H1 (cell line): Measurements from ENCODE around the gene ERICH6. TPM values are rescaled to one million over a fixed set of nuclear protein-coding genes. Genes with fewer than 3 reads are reported as not detected.

Source experiments
- CTCF ChIA-PET: fragments of 300-600 bp; sonication (Branson Sonifier 250); formaldehyde crosslinking; loops from one replicate; lab custom pipeline; 2021; ENCODE audit not compliant: partially characterized antibody; lab: Charles Lee
- POLR2A ChIA-PET: fragments of 300-600 bp; sonication (Branson Sonifier 250); formaldehyde crosslinking; loops from one replicate; lab custom pipeline; 2021; ENCODE audit warnings: inconsistent platforms; ENCODE audit not compliant: partially characterized antibody; lab: Charles Lee
- DNase-seq, 2 experiments: peaks; one replicate each; pipeline versions ENCODE4 v3.0.0 to v3.0.0-alpha.2; 2010 to 2022; ENCODE audit warnings: low spot score in 2 of 2, low read depth in 1 of 2, mixed read lengths in 1 of 2
- FAIRE-seq: peaks from 2 replicates; lab custom pipeline; 2011; peaks lifted over from hg19 to GRCh38; lab: Jason Lieb, UNC
- H2AFZ ChIP-seq: 2 replicates; pipeline ENCODE4 v1.8.1; 2012; ENCODE audit warnings: low read length, inconsistent platforms
- H2AK5ac ChIP-seq: 2 replicates; pipeline ENCODE4 v1.6.1; 2013; ENCODE audit warnings: low read depth, low read length
- H2BK120ac ChIP-seq: replicated peaks from 2 replicates; pipeline ENCODE3; 2013; ENCODE audit warnings: low read depth, low read length, inconsistent platforms
- H2BK12ac ChIP-seq: 2 replicates; pipeline ENCODE4 v1.6.1; 2013; ENCODE audit warnings: low read depth, low read length
- H2BK15ac ChIP-seq: 2 replicates; pipeline ENCODE4 v1.6.1; 2013; ENCODE audit warnings: low read length
- H2BK20ac ChIP-seq: 2 replicates; pipeline ENCODE4 v1.6.1; 2013; ENCODE audit warnings: low read length
- H2BK5ac ChIP-seq: 2 replicates; pipeline ENCODE4 v1.6.1; 2013; ENCODE audit warnings: low read depth, low read length
- H3K14ac ChIP-seq: 2 replicates; pipeline ENCODE4 v1.6.1; 2013; ENCODE audit warnings: inconsistent platforms; ENCODE audit not compliant: insufficient read length
- H3K18ac ChIP-seq: 2 replicates; pipeline ENCODE4 v1.6.1; 2013; ENCODE audit warnings: low read length; ENCODE audit errors: extremely low read depth
- H3K23ac ChIP-seq: 2 replicates; pipeline ENCODE4 v1.6.1; 2013; ENCODE audit warnings: inconsistent platforms; ENCODE audit not compliant: insufficient read length
- H3K23me2 ChIP-seq: 2 replicates; pipeline ENCODE4 v1.6.1; 2013; ENCODE audit warnings: low read depth, low read length
- H3K27ac ChIP-seq: 2 replicates; pipeline ENCODE4 v1.6.1; 2011; ENCODE audit warnings: low read depth, low read length, inconsistent platforms
- H3K27me3 ChIP-seq, 4 experiments: replicated peaks in 1 of 4; 1 replicate in 1 of 4; 2 replicates in 3 of 4; pipeline versions ENCODE4 v1.6.1 to v1.8.1; 2011 to 2013; ENCODE audit warnings: low read length in 3 of 4, mild to moderate bottlenecking in 3 of 4, inconsistent platforms in 2 of 4, mixed read lengths in 2 of 4, moderate library complexity in 1 of 4; ENCODE audit not compliant: control insufficient read depth in 3 of 4, insufficient read depth in 3 of 4; ENCODE audit errors: extremely low read depth in 1 of 4
- H3K36me3 ChIP-seq, 4 experiments: 2 replicates each; pipeline versions ENCODE4 v1.6.1 to v1.8.1; 2011 to 2013; ENCODE audit warnings: mild to moderate bottlenecking in 4 of 4, low read length in 3 of 4, moderate library complexity in 2 of 4, control low read depth in 1 of 4, inconsistent platforms in 1 of 4; ENCODE audit not compliant: insufficient read depth in 4 of 4, control insufficient read depth in 2 of 4
- H3K4ac ChIP-seq: replicated peaks from 2 replicates; pipeline ENCODE3; 2013; ENCODE audit warnings: low read length, low read depth, mixed read lengths, inconsistent platforms; ENCODE audit not compliant: insufficient read length
- H3K4me1 ChIP-seq, 4 experiments: replicated peaks in 1 of 4; 1 replicate in 1 of 4; 2 replicates in 3 of 4; pipeline versions ENCODE4 v1.6.1 to v1.8.1; 2011 to 2013; ENCODE audit warnings: low read length in 3 of 4, inconsistent platforms in 2 of 4, mixed read lengths in 1 of 4; ENCODE audit not compliant: insufficient read depth in 4 of 4, control insufficient read depth in 3 of 4
- H3K4me2 ChIP-seq, 2 experiments: 2 replicates each; pipeline versions ENCODE4 v1.6.1 to v1.8.1; 2011 to 2013; ENCODE audit warnings: low read depth in 2 of 2, low read length in 2 of 2, control low read depth in 1 of 2, inconsistent platforms in 1 of 2, mild to moderate bottlenecking in 1 of 2; ENCODE audit not compliant: insufficient read depth in 1 of 2
- H3K4me3 ChIP-seq, 4 experiments: fragments of 200-600, 300-600 bp in 1 of 4; sonication (generic), shearing (Covaris generic), sonication (Bioruptor Twin) in 1 of 4; 2 replicates each; pipeline versions ENCODE4 v1.5.1 to v1.8.1; 2011 to 2016; ENCODE audit warnings: low read length in 4 of 4, low read depth in 3 of 4, control low read depth in 2 of 4, inconsistent platforms in 2 of 4, mild to moderate bottlenecking in 2 of 4, mixed read lengths in 1 of 4, moderate library complexity in 1 of 4; ENCODE audit not compliant: insufficient read depth in 2 of 4; ENCODE audit errors: extremely low read depth in 1 of 4
- H3K56ac ChIP-seq: replicated peaks from 2 replicates; pipeline ENCODE3; 2013; ENCODE audit warnings: low read depth, mild to moderate bottlenecking, mixed read lengths, low read length, inconsistent platforms; ENCODE audit not compliant: insufficient read length
- H3K79me1 ChIP-seq: 2 replicates; pipeline ENCODE4 v1.6.1; 2013; ENCODE audit warnings: low read depth, low read length, control low read depth
- H3K79me2 ChIP-seq, 2 experiments: 2 replicates each; pipeline versions ENCODE4 v1.6.1 to v1.8.1; 2012 to 2013; ENCODE audit warnings: low read length in 2 of 2, mild to moderate bottlenecking in 2 of 2, inconsistent platforms in 1 of 2; ENCODE audit not compliant: insufficient read depth in 2 of 2, control insufficient read depth in 1 of 2
- H3K9ac ChIP-seq, 4 experiments: replicated peaks in 1 of 4; 1 replicate in 1 of 4; 2 replicates in 3 of 4; pipeline versions ENCODE4 v1.6.1 to v1.8.1; 2011 to 2013; ENCODE audit warnings: low read depth in 3 of 4, low read length in 3 of 4, control low read depth in 2 of 4, mild to moderate bottlenecking in 2 of 4, moderate library complexity in 2 of 4, inconsistent platforms in 1 of 4; ENCODE audit errors: extremely low read depth in 1 of 4
- H3K9me3 ChIP-seq, 2 experiments: 2 replicates each; pipeline versions ENCODE4 v1.6.1 to v1.8.1; 2012 to 2013; ENCODE audit warnings: mild to moderate bottlenecking in 2 of 2, moderate library complexity in 2 of 2, control low read depth in 1 of 2, inconsistent platforms in 1 of 2, low read depth in 1 of 2, low read length in 1 of 2, mixed read lengths in 1 of 2; ENCODE audit not compliant: insufficient read depth in 2 of 2
- H4K20me1 ChIP-seq, 2 experiments: replicated peaks in 1 of 2; 2 replicates each; pipeline versions ENCODE3 to v1.8.1; 2011 to 2013; ENCODE audit warnings: inconsistent platforms in 2 of 2, low read length in 2 of 2, mild to moderate bottlenecking in 1 of 2; ENCODE audit not compliant: insufficient read depth in 2 of 2, control insufficient read depth in 1 of 2
- H4K5ac ChIP-seq: 2 replicates; pipeline ENCODE4 v1.6.1; 2013; ENCODE audit warnings: low read length, low read depth, mixed read lengths, inconsistent platforms; ENCODE audit not compliant: insufficient read length
- H4K8ac ChIP-seq: 2 replicates; pipeline ENCODE4 v1.8.0; 2013; ENCODE audit warnings: mild to moderate bottlenecking, moderate library complexity, low read length, inconsistent platforms; ENCODE audit not compliant: insufficient read depth; ENCODE audit errors: extremely low read depth
- H4K91ac ChIP-seq: replicated peaks from 2 replicates; pipeline ENCODE3; 2013; ENCODE audit warnings: low read length, mixed read lengths, inconsistent platforms; ENCODE audit not compliant: insufficient read length
- CBX5 ChIP-seq: fragments of 300-800, 300-1000 bp; sonication (generic); IDR thresholded peaks from 2 replicates; pipeline ENCODE4 v1.7.1; 2016; ENCODE audit warnings: antibody characterized with exemption, low read length, low read depth
- CHD1 ChIP-seq: IDR thresholded peaks from 2 replicates; pipeline ENCODE4 v1.6.1; 2012; ENCODE audit warnings: low read depth, low read length, improper control_type of control experiment
- CTCF ChIP-seq, 3 experiments: IDR thresholded peaks; 1 replicate in 2 of 3; 2 replicates in 1 of 3; pipeline versions ENCODE4 v1.5.1 to v1.6.1; 2011; ENCODE audit warnings: low read length in 3 of 3, mild to moderate bottlenecking in 3 of 3, inconsistent platforms in 2 of 3, low read depth in 1 of 3, moderate library complexity in 1 of 3; ENCODE audit not compliant: insufficient read depth in 1 of 3; ENCODE audit errors: control extremely low read depth in 1 of 3
- KDM1A ChIP-seq: fragments of 200-600, 300-600 bp; sonication (generic); IDR thresholded peaks from 2 replicates; pipeline ENCODE4 v1.7.1; 2016; ENCODE audit warnings: mild to moderate bottlenecking, low read length, borderline replicate concordance
- KDM4A ChIP-seq: IDR thresholded peaks from one replicate; pipeline ENCODE4 v1.7.1; 2012; ENCODE audit warnings: low read depth, mild to moderate bottlenecking, moderate library complexity, low read length, inconsistent platforms; ENCODE audit not compliant: severe bottlenecking
- KDM5A ChIP-seq: fragments of 200-600 bp; IDR thresholded peaks from 2 replicates; pipeline ENCODE4 v1.7.1; 2012; ENCODE audit warnings: mild to moderate bottlenecking, low read length, inconsistent platforms, mixed read lengths
- SP4 ChIP-seq: IDR thresholded peaks from 2 replicates; pipeline ENCODE4 v1.6.1; 2012; ENCODE audit warnings: low read length, inconsistent platforms
- WGBS, 2 experiments: shearing (Covaris generic) in 1 of 2; methylation state at CpG; one replicate each; pipeline versions ENCODE4 v1.1.6 to v1.1.7; 2013 to 2015; ENCODE audit warnings: low lambda C conversion rate in 2 of 2, mixed read lengths in 2 of 2, inconsistent platforms in 1 of 2, low coverage in 1 of 2, missing lambda C conversion rate in 1 of 2; ENCODE audit not compliant: insufficient replicate concordance in 2 of 2, insufficient coverage in 1 of 2, insufficient read length in 1 of 2; ENCODE audit errors: extremely low coverage in 1 of 2, missing lambda C conversion rate in 1 of 2; 5-methylcytosine and 5-hydroxymethylcytosine counted together
- polyA plus RNA-seq, 7 experiments: library from polyadenylated mRNA; depleted of rRNA in 3 of 7; stranded (reverse) in 5 of 7; unstranded in 2 of 7; fragments of >200 nt in 5 of 7; fragments of 200-250 nt in 2 of 7; gene quantifications; 1 replicate in 5 of 7; 2 replicates in 1 of 7; 4 replicates in 1 of 7; pipeline versions ENCODE4 v1.2.1 to v1.2.3, GENCODE V29; 2011 to 2013; ENCODE audit warnings: missing spikeins in 2 of 7, mixed read lengths in 2 of 7
- total RNA-seq: library from RNA; stranded (reverse); fragmentation: NEBNext Ultra II Directional; extraction: Animal tissue kit (Norgen Biotek cat#: 25700); gene quantifications from 2 replicates; pipeline ENCODE4 v1.2.1, GENCODE V29; 2021

Gene ERICH6
- total and polyA plus RNA-seq, 2 of the 8 experiments (the other 6 are each of a cell fraction or from before 2014, with no cell fraction given), result not detected

- H2AK5ac ChIP-seq, result no peak overlapping the region
- H4K20me1 ChIP-seq, result no peaks in the 10 kb centered on the region
- no peak overlapping the region for H2BK12ac ChIP-seq
- ChIA-PET CTCF (no interaction called here), POLR2A (no interaction called here)
- no peaks in the 10 kb centered on the region for H3K79me1 ChIP-seq
- H3K18ac ChIP-seq, result 0 out of 2 replicates have a peak overlapping the region, but pooled peaks have one; percentile 24
- H3K14ac ChIP-seq, result no peak overlapping the region
- H2BK20ac ChIP-seq, result no peak overlapping the region
- H4K8ac ChIP-seq, result no peak overlapping the region
- no peak overlapping the region for H3K27ac ChIP-seq
- H3K9me3 ChIP-seq, result no peaks in the 10 kb centered on the region
- H2BK120ac ChIP-seq, result no peak overlapping the region
- DNase-seq (no peak), FAIRE-seq (no peak)
- H3K4me1 ChIP-seq, result peaks cover 0 to 9% (median 4%) of the 10 kb centered on the region in 4 experiments; a peak in 5 of 7 replicates
- H2AFZ ChIP-seq, result no peak overlapping the region; the same call in 1 of the 2 replicates
- no peaks in the 10 kb centered on the region for H3K23me2 ChIP-seq
- no peak overlapping the region for H3K23ac ChIP-seq
- H3K4me3 ChIP-seq, result no peak overlapping the region
- no peaks in the 10 kb centered on the region for H3K27me3 ChIP-seq
- H3K79me2 ChIP-seq, result no peaks in the 10 kb centered on the region
- no peak overlapping the region for H2BK15ac ChIP-seq
- no peaks in the 10 kb centered on the region for H3K36me3 ChIP-seq
- no peak overlapping the region for H4K5ac ChIP-seq
- no peak for TF ChIP-seq CHD1
- TF ChIP-seq CBX5, result no peak
- TF ChIP-seq KDM1A, result no peak
- TF ChIP-seq KDM4A, result no peak
- no peak for TF ChIP-seq SP4
- TF ChIP-seq CTCF (IDR thresholded peaks at IDR 0.05; ENCODE audit: control extremely low read depth in 1 of 3, insufficient read depth in 1 of 3, low read depth in 1 of 3, low read length in 3 of 3), result no peak
- no peak for TF ChIP-seq KDM5A
- no peak overlapping the region for H4K91ac ChIP-seq
- no peak overlapping the region for H3K56ac ChIP-seq
- no peak overlapping the region for H3K4ac ChIP-seq
- no peak overlapping the region for H3K4me2 ChIP-seq
- WGBS, 2 experiments, result 82% methylated on average over 8 of the region's 8 CpGs; no CpG with 5 or more reads in 1 of the 2 experiments
- no peak overlapping the region for H3K9ac ChIP-seq
- H2BK5ac ChIP-seq, result no peak overlapping the region
These were observed 29.7 kb upstream of the ERICH6 start for GRCh38 chr3:150733373-150733935.
